ENCODE measurements around the gene EDC4. TPM values are rescaled to one million over a fixed set of nuclear protein-coding genes. Genes with fewer than 3 reads are reported as not detected.

Gene EDC4
- total and polyA plus RNA-seq, 9 of the 15 experiments (the other 6 are each of a cell fraction or from before 2014, with no cell fraction given), result 1.1 to 131 (median 74.0) TPM

DNA sequence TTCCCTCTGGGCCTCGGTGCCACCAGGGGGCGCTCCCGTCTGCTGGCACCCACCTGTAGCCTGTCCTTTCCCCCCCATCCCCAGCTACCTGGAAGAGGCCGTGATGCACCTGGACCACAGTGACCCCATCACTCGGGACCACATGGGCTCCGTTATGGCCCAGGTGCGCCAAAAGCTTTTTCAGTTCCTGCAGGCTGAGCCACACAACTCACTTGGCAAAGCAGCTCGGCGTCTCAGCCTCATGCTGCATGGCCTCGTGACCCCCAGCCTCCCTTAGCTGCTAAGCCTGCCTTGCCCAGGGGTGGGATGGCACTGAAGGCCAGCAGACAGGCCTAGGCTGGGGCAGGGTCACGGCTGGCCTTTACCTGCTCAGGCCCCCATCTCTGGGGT, 11.0 kb downstream of the EDC4 start (continued):
- TF ChIP-seq ZNF212 (CRISPR knock-in tag; IDR thresholded peaks at IDR 0.05) (no peak), CTBP1 (IDR thresholded peaks at IDR 0.05; ENCODE audit: borderline replicate concordance) (peak; percentile 36; the same call in 1 of the 2 replicates), FIP1L1 (IDR thresholded peaks at IDR 0.05; ENCODE audit: low read depth, low read length, poor library complexity, severe bottlenecking) (no peak), RBM15 (IDR thresholded peaks at IDR 0.05; ENCODE audit: insufficient read depth, low read length) (no peak), TFAP4 (CRISPR knock-in tag; IDR thresholded peaks at IDR 0.05; ENCODE audit: borderline replicate concordance) (peak; percentile 24; the same call in 1 of the 2 replicates), STAT5B (CRISPR knock-in tag; IDR thresholded peaks at IDR 0.05) (no peak), CBX2 (IDR thresholded peaks at IDR 0.05; ENCODE audit: insufficient read depth, low read length, poor library complexity, severe bottlenecking) (no peak), KLF1 (tag; IDR thresholded peaks at IDR 0.05) (no peak), GTF3C2 (IDR thresholded peaks at IDR 0.05; ENCODE audit: borderline replicate concordance, extremely low read depth, insufficient read length) (no peak), ZBTB26 (CRISPR knock-in tag; IDR thresholded peaks at IDR 0.05) (no peak), SETDB1 (IDR thresholded peaks at IDR 0.05; ENCODE audit: low read length) (no peak), BCOR (IDR thresholded peaks at IDR 0.05) (no peak), ATF1 (CRISPR knock-in tag; IDR thresholded peaks at IDR 0.05) (no peak), ATF1 (tag; IDR thresholded peaks at IDR 0.05) (no peak), DPF2 (IDR thresholded peaks at IDR 0.05) (no peak), ZNF639 (CRISPR knock-in tag; conservative IDR thresholded peaks at IDR 0.05 in 1 of 2, IDR thresholded peaks at IDR 0.05 in 1 of 2) (0 out of 4 replicates have a peak, but pooled peaks of 1 of the 2 experiments have one; percentile 43), FOXK2 (conservative IDR thresholded peaks at IDR 0.05 in 1 of 2, IDR thresholded peaks at IDR 0.05 in 1 of 2; ENCODE audit: low read depth in 2 of 2) (no peak)
- TF ChIP-seq, protein P1, sequence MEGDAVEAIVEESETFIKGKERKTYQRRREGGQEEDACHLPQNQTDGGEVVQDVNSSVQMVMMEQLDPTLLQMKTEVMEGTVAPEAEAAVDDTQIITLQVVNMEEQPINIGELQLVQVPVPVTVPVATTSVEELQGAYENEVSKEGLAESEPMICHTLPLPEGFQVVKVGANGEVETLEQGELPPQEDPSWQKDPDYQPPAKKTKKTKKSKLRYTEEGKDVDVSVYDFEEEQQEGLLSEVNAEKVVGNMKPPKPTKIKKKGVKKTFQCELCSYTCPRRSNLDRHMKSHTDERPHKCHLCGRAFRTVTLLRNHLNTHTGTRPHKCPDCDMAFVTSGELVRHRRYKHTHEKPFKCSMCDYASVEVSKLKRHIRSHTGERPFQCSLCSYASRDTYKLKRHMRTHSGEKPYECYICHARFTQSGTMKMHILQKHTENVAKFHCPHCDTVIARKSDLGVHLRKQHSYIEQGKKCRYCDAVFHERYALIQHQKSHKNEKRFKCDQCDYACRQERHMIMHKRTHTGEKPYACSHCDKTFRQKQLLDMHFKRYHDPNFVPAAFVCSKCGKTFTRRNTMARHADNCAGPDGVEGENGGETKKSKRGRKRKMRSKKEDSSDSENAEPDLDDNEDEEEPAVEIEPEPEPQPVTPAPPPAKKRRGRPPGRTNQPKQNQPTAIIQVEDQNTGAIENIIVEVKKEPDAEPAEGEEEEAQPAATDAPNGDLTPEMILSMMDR (IDR thresholded peaks at IDR 0.05 in 2 of 3, conservative IDR thresholded peaks at IDR 0.05 in 1 of 3; ENCODE audit: insufficient read depth in 2 of 3, low read depth in 1 of 3, low read length in 3 of 3), result peak; percentile 81 to 83 (median 81)
